Measurements from ENCODE around the gene SERPINB4.
"Not testable (repeated sequence)": the region's sequence is repeated elsewhere in the genome, so short reads cannot be mapped to it uniquely, and the experiment has no call there.

DNA sequence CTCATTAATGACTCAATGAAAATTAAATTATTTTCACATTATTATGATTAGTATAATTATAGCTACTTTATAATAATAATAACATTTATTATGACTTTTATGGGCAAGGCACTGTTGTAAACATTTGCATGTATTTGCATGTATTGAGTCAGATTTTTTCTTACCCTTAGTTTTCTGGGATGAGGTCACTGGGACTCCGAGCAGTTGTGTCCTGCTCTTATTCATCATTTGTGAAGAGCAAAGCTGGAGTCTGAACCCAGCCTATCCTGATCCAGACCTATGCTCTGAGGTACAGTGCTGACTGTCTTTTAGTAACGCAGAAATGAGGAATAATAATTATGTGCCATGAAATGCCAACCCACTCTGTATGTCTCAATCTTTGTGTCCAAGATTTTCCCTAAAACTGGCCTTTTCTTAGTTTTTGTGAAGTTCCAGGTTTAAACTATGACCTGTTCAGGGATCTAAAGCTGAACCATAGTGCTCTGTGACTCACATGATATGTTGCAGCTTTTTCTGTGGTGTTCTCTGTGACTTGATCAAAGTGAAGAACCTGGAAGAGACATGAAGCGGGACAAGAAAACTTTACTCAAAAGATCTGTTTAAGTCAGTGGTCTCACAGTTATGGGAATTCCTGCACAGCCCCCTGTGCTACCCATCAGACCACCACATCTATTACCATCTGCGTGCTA is 1.2 kb downstream of the SERPINB4 start:
- TF ChIP-seq CREM (IDR thresholded peaks at IDR 0.05); CREM (CRISPR knock-in tag; IDR thresholded peaks at IDR 0.05); ZNF274 (CRISPR knock-in tag; IDR thresholded peaks at IDR 0.05); HDAC1 (CRISPR knock-in tag; IDR thresholded peaks at IDR 0.05): not testable (repeated sequence)
- TF ChIP-seq, protein P1, sequence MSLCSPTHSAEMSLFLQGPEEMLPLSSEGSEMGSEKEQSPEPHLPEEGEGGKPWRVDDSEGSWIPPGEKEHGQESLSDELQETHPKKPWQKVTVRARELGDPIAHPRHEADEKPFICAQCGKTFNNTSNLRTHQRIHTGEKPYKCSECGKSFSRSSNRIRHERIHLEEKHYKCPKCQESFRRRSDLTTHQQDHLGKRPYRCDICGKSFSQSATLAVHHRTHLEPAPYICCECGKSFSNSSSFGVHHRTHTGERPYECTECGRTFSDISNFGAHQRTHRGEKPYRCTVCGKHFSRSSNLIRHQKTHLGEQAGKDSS (CRISPR knock-in tag; IDR thresholded peaks at IDR 0.05; ENCODE audit: borderline replicate concordance, low read depth): not testable (repeated sequence)

All from HepG2 (cell line).